Right lobe of liver (tissue), 4 donors: ENCODE data around the gene AMIGO3.

Source experiments
- CTCF ChIP-seq, 4 donors: fragments of 200-600 bp in 3 of 4; fragments of 450-650 bp in 1 of 4; IDR thresholded peaks; one replicate each; pipeline versions ENCODE4 v1.5.1 to v1.8.0; 2016 to 2022; ENCODE audit warnings: antibody characterized with exemption in 4 of 4, mild to moderate bottlenecking in 2 of 4
- POLR2A ChIP-seq: fragments of 450-650 bp; IDR thresholded peaks from one replicate; pipeline ENCODE4 v1.6.1; 2017; ENCODE audit warnings: antibody characterized with exemption, mild to moderate bottlenecking
- donor health status: DM: no; HTN: no; CAD: no.
- donor health status: DM: no; HTN: no; CAD: no.
- donor health status: DM: no; HTN: yes; CAD: no.

GRCh38 chr3:49759226-49759625 is 39.7 kb upstream of the AMIGO3 start:
- TF ChIP-seq CTCF (IDR thresholded peaks at IDR 0.05) (no peak), POLR2A (no peak)
